Epithelial cell of prostate (primary cell): Measurements from ENCODE around the gene CDA.
A peak's percentile ranks its signal among the peaks of the same experiment; 100 is the strongest.
"Not testable (repeated sequence)": the region's sequence is repeated elsewhere in the genome, so short reads cannot be mapped to it uniquely, and the experiment has no call there.

Experiments
- DNase-seq: peaks from one replicate; pipeline ENCODE4 v3.0.0-alpha.2; 2011; ENCODE audit warnings: low read depth, low spot score
- H3K27ac ChIP-seq: fragments of 450-650 bp; 2 replicates; pipeline ENCODE4 v1.5.1; 2017; ENCODE audit warnings: mild to moderate bottlenecking

CDA gene

DNA sequence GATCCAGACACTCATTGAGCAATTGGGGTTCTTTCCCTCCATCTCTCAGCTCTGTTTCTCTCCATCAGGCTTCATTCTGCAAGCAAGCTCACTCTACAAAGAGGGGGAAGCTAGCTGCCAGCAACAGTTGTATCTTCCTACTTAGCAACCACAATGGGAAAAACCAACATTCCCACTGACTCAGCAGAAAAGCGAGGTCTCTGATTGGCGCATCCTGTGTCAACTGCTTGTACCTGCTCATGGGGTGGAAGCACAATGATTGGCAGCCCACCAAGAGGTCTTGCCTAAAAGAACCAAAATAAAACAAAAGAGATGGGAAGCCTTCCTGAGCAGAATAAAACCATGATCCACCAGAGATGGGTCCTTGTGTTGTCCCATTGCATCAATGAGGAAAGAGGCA lies 4.0 kb upstream of the CDA start:
- H3K27ac ChIP-seq: no peak overlapping the region
- no peak for DNase-seq

GRCh38 chr1:20586953-20587660 lies 1.8 kb upstream of the CDA start:
- peak overlapping the region; percentile 22 for H3K27ac ChIP-seq
- no peak for DNase-seq

GRCh38 chr1:20587661-20588053 lies 1.2 kb upstream of the CDA start:
- DNase-seq: peak; percentile 24
- H3K27ac ChIP-seq: peak overlapping the region; percentile 22

- peak overlapping the region; percentile 75 for H3K27ac ChIP-seq
- no peak for DNase-seq
Observed at GRCh38 chr1:20589331-20590278, 708 bp downstream of the CDA start.

GRCh38 chr1:20590306-20590777 lies 1.4 kb downstream of the CDA start:
- peak overlapping the region; percentile 75 for H3K27ac ChIP-seq
- no peak for DNase-seq

DNA sequence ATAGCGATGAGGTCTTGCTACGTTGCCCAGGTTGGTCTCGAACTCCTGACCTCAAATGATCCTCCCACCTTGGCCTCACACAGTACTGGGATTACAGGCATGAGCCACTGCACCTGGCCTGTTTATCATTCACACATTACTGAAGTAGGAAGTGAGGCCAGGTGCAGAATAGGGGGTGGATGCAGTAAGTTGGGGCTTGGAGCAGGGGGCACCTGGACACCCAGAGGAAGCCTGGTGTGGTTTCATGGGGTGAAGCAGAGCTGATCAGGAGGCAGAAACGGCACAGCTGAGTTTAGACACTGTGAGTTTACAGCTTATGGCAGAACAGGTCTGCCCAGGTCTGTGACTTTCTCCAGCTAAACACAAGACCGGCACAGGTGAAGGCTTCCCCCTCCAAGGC lies 4.9 kb downstream of the CDA start:
- DNase-seq: no peak
- H3K27ac ChIP-seq: no peak overlapping the region

DNA sequence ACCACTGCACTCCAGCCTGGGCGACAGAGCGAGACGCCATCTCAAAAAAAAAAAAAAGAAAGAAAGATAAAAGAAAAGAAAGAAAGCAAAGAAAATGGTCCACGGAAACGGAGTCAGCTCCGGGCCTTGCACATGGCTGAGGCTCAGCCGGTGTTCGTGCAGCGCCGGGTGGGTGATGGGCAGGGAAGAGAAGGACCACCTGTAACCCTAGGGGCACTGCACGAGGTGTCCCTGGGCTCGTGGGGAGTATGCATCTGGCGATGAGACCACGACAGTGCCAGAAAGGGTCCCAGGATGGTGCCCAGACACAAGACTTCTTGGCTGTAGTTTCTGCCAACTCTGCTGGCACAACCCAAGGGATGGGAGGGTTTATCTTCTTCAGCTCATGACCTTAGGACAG lies 5.8 kb downstream of the CDA start:
- no peak for DNase-seq

GRCh38 chr1:20596106-20596505 lies 7.2 kb downstream of the CDA start:
- DNase-seq: no peak
- H3K27ac ChIP-seq: no peak overlapping the region

More for the DNA sequence above, 5.8 kb downstream of the CDA start:
- H3K27ac ChIP-seq: no peak overlapping the region

GRCh38 chr1:20597650-20598049 lies 8.8 kb downstream of the CDA start:
- H3K27ac ChIP-seq: no peak overlapping the region
- DNase-seq: no peak

DNA sequence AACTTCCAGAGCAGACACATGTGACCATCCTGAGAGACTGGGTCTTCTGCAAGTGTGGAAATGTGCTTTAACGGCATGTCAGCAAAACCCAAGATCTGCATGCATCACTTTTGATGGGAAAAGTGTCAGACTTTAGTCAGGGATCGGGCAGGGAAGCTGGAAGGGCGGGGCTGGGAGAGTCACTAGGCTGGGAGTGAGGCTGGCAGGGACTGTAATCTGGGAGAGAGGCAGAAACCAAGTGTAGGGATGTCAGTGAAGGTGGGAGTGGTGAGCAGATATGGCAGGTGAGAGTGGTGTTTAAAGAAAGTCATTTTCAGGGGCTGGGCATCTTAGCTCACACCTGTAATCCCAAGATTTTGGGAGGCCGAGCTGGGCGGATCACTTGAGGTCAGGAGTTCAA lies 11.3 kb downstream of the CDA start:
- peak overlapping the region; percentile 95 for H3K27ac ChIP-seq
- no peak for DNase-seq

GRCh38 chr1:20601129-20601825 lies 12.4 kb downstream of the CDA start:
- DNase-seq: no peak
- peak overlapping the region; percentile 95 for H3K27ac ChIP-seq

DNA sequence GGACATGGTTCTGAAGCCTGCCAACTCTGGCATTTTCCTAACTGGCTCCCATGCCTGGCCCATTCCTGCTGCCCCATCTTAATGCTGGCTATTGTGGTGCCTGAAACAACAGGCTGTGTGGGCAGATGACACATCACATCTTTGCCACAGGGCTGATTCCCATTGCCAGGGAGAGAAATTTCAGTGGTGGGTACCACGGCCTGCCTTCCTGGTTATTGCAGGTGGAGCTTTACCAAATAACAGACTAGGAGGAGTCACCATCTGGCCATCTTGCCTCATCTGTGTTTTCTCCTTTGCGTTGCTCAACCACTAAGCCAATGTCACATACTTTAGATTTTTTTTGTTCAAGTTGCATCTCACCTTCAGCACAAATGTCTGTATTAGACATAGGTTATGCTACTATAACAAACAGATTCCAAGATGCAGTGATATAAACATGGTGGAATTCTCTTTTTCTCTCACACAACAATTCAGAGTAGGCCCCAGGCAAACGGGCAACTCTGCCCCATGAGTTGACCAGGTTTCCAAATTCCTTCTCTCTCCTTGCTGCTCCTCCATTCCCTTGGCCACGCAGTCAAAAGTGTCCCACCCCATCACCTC lies 14.1 kb downstream of the CDA start:
- DNase-seq: peak; percentile 46
- peak overlapping the region; percentile 95 for H3K27ac ChIP-seq

- peak overlapping the region; percentile 95 for H3K27ac ChIP-seq
- peak; percentile 90 for DNase-seq
Observed at GRCh38 chr1:20603504-20604464, 14.9 kb downstream of the CDA start.

GRCh38 chr1:20604678-20605077 lies 15.8 kb downstream of the CDA start:
- peak overlapping the region; percentile 95 for H3K27ac ChIP-seq
- no peak for DNase-seq

- H3K27ac ChIP-seq, DNase-seq: not testable (repeated sequence)
Observed at GRCh38 chr1:20606801-20607570, 18.1 kb downstream of the CDA start.

GRCh38 chr1:20609541-20609940 lies 20.6 kb downstream of the CDA start:
- no peak overlapping the region for H3K27ac ChIP-seq
- DNase-seq: no peak

DNA sequence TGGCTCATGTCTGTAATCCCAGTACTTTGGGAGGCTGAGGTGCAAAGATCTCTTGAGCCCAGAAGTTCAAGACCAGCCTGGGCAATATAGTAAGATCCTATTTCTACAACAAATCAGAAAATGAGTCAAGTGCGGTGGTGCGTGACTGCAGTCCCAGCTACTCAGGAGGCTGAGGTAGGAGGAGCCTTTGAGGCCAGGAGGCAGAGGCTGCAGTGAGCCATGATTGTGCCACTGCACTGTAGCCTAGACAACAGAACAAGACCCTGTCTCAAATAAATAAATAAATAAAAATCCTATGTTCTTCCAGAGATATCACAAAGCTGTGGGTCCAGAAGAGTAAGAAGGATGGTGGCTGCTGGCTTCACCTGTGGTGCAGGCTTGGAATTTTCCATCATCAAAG lies 22.1 kb downstream of the CDA start:
- H3K27ac ChIP-seq: peak overlapping the region; percentile 95

DNA sequence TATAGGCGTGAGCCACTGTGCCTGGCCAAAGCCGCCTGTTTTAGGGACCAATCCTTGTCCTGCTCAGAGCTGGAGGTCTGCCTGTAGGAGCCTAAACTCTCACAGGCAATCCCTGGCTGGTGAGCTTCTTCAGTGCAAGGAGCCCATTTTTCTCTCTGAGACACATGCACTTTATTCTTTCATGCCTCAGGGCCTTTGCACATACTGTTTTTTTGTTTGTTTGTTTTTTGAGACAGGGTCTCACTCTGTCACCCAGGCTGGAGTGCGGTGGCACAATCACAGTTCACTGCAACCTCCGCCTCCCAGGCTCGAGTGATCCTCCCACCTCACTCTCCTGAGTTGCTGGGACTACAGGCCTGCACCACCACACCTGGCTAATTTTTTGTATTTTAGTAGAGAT lies 22.8 kb downstream of the CDA start:
- H3K27ac ChIP-seq: peak overlapping the region; percentile 95
- DNase-seq: no peak

More for the DNA sequence above, 22.1 kb downstream of the CDA start:
- no peak for DNase-seq
